Activated T-cell treated with anti-CD3 and anti-CD28 coated beads for 1 hour (primary cell): ENCODE data around the gene KIAA1549.
A peak's percentile ranks its signal among the peaks of the same experiment; 100 is the strongest.

Experiments
- DNase-seq: peaks from one replicate; pipeline ENCODE4 v3.0.0-alpha.2; 2020; ENCODE audit warnings: low read depth

The KIAA1549 gene

GRCh38 chr7:138907201-138907847, 73.9 kb downstream of the KIAA1549 start:
- DNase-seq, result no peak

GRCh38 chr7:138903859-138904435, 77.2 kb downstream of the KIAA1549 start:
- no peak for DNase-seq

GRCh38 chr7:138903186-138903820, 77.9 kb downstream of the KIAA1549 start:
- peak; percentile 57 for DNase-seq

- no peak for DNase-seq
These were observed 79.0 kb downstream of the KIAA1549 start for GRCh38 chr7:138902161-138902560.

- DNase-seq, result no peak
These were observed 81.0 kb downstream of the KIAA1549 start for GRCh38 chr7:138900035-138900828.

GRCh38 chr7:138898802-138899201, 82.4 kb downstream of the KIAA1549 start:
- DNase-seq, result no peak

- no peak for DNase-seq
These were observed 82.9 kb downstream of the KIAA1549 start for GRCh38 chr7:138898255-138898654.

- DNase-seq, result no peak
These were observed 85.5 kb downstream of the KIAA1549 start for GRCh38 chr7:138895679-138896078.

GRCh38 chr7:138893258-138893657, 87.9 kb downstream of the KIAA1549 start:
- no peak for DNase-seq

GRCh38 chr7:138892812-138893211, 88.4 kb downstream of the KIAA1549 start:
- no peak for DNase-seq

- DNase-seq, result no peak
These were observed 89.1 kb downstream of the KIAA1549 start for GRCh38 chr7:138892006-138892630.

- DNase-seq, result no peak
These were observed 89.8 kb downstream of the KIAA1549 start for GRCh38 chr7:138891446-138891810.

GRCh38 chr7:138890499-138891445, 90.4 kb downstream of the KIAA1549 start:
- no peak for DNase-seq

- no peak for DNase-seq
These were observed 91.3 kb downstream of the KIAA1549 start for GRCh38 chr7:138889582-138890498.

- no peak for DNase-seq
These were observed 93.1 kb downstream of the KIAA1549 start for GRCh38 chr7:138887872-138888656.

- no peak for DNase-seq
These were observed 94.0 kb downstream of the KIAA1549 start for GRCh38 chr7:138887085-138887710.

GRCh38 chr7:138886501-138886917, 94.7 kb downstream of the KIAA1549 start:
- no peak for DNase-seq

GRCh38 chr7:138885383-138886147, 95.6 kb downstream of the KIAA1549 start:
- DNase-seq, result no peak
